Activated naive CD4-positive, alpha-beta T cell treated with anti-CD3 and anti-CD28 coated beads, Interleukin-2, amount 50 U/mL, for 72 hours (primary cell): ENCODE results near the gene KANK2. TPM values are rescaled to one million over a fixed set of nuclear protein-coding genes. Genes with fewer than 3 reads are reported as not detected.

Experiments
- ATAC-seq, 2 donors: fragments of 150-1000 bp; cut with Tn5 transposase; 2 replicates each; pipeline ENCODE4 v1.10.0; 2021; ENCODE audit warnings: mild to moderate bottlenecking in 2 of 2, moderate library complexity in 2 of 2
- DNase-seq, 2 donors: peaks; one replicate each; pipeline ENCODE4 v3.0.0; 2021 to 2022; ENCODE audit warnings: low spot score in 2 of 2
- H3K27ac Mint-ChIP-seq, 2 donors: one replicate each; pipeline ENCODE4 v1.8.0; 2022; ENCODE audit warnings: mild to moderate bottlenecking in 2 of 2, mixed read lengths in 2 of 2
- H3K36me3 Mint-ChIP-seq, 2 donors: one replicate each; pipeline ENCODE4 v1.8.0; 2022; ENCODE audit warnings: mixed read lengths in 2 of 2
- H3K9me3 Mint-ChIP-seq, 2 donors: one replicate each; pipeline ENCODE4 v1.8.0; 2022; ENCODE audit warnings: mixed read lengths in 2 of 2
- total RNA-seq, 2 donors: library from RNA; stranded (reverse); gene quantifications; one replicate each; pipeline ENCODE4 v1.2.3, GENCODE V29; 2022

The KANK2 gene
- total RNA-seq, 2 donors from 2014 or later = 1.6 to 5.5 TPM

- peak overlapping the region in 1 of 2 donors; percentile 55 for H3K27ac Mint-ChIP-seq
- ATAC-seq = no peak
- no peaks in the 10 kb centered on the region for H3K9me3 Mint-ChIP-seq
- H3K36me3 Mint-ChIP-seq = no peaks in the 10 kb centered on the region
- no peak for DNase-seq
Measured at GRCh38 chr19:11230621-11231386, 33.5 kb upstream of the KANK2 start.

GRCh38 chr19:11227195-11227886 is 30.0 kb upstream of the KANK2 start:
- ATAC-seq (peak in 1 of 2 donors; percentile 48), DNase-seq (peak in 1 of 2 donors; percentile 19)
- no peak overlapping the region for H3K27ac Mint-ChIP-seq
- H3K36me3 Mint-ChIP-seq = no peaks in the 10 kb centered on the region
- H3K9me3 Mint-ChIP-seq = no peaks in the 10 kb centered on the region

GRCh38 chr19:11226716-11227166 is 29.4 kb upstream of the KANK2 start:
- DNase-seq (no peak), ATAC-seq (no peak)
- H3K27ac Mint-ChIP-seq = no peak overlapping the region
- peaks cover 0 to under 1% of the 10 kb centered on the region in 2 donors for H3K9me3 Mint-ChIP-seq
- H3K36me3 Mint-ChIP-seq = peaks cover 0 to 5% of the 10 kb centered on the region in 2 donors

- Mint-ChIP-seq H3K36me3 (peaks cover 0 to 14% of the 10 kb centered on the region in 2 donors), H3K27ac (no peak overlapping the region), H3K9me3 (peaks cover 0 to 10% of the 10 kb centered on the region in 2 donors)
- no peak for DNase-seq
- no peak for ATAC-seq
Measured at GRCh38 chr19:11225815-11226214, 28.5 kb upstream of the KANK2 start.

GRCh38 chr19:11225172-11225571 is 27.8 kb upstream of the KANK2 start:
- Mint-ChIP-seq H3K36me3 (peaks cover 6 to 21% of the 10 kb centered on the region in 2 donors), H3K9me3 (peaks cover 5 to 14% of the 10 kb centered on the region in 2 donors), H3K27ac (no peak overlapping the region)
- DNase-seq (no peak), ATAC-seq (no peak)

GRCh38 chr19:11224429-11224828 is 27.1 kb upstream of the KANK2 start:
- no peak for ATAC-seq
- Mint-ChIP-seq H3K9me3 (peaks cover 5 to 14% of the 10 kb centered on the region in 2 donors), H3K36me3 (peaks cover 8 to 22% of the 10 kb centered on the region in 2 donors), H3K27ac (no peak overlapping the region)
- DNase-seq = no peak

- no peak overlapping the region for H3K27ac Mint-ChIP-seq
- H3K9me3 Mint-ChIP-seq = peaks cover 5 to 14% of the 10 kb centered on the region in 2 donors
- H3K36me3 Mint-ChIP-seq = peaks cover 8 to 22% of the 10 kb centered on the region in 2 donors
- DNase-seq (no peak), ATAC-seq (no peak)
Measured at GRCh38 chr19:11223200-11223599, 25.9 kb upstream of the KANK2 start.

- peaks cover 8 to 22% of the 10 kb centered on the region in 2 donors for H3K36me3 Mint-ChIP-seq
- no peak for ATAC-seq
- H3K9me3 Mint-ChIP-seq = peaks cover 5 to 14% of the 10 kb centered on the region in 2 donors
- no peak for DNase-seq
- H3K27ac Mint-ChIP-seq = no peak overlapping the region
Measured at GRCh38 chr19:11221082-11221598, 23.8 kb upstream of the KANK2 start.

GRCh38 chr19:11214387-11214786 is 17.0 kb upstream of the KANK2 start:
- H3K36me3 Mint-ChIP-seq = peaks cover 0 to 8% of the 10 kb centered on the region in 2 donors
- ATAC-seq = no peak
- DNase-seq = no peak
- H3K27ac Mint-ChIP-seq = no peak overlapping the region
- peaks cover 10 to 15% of the 10 kb centered on the region in 2 donors for H3K9me3 Mint-ChIP-seq

- no peak for DNase-seq
- no peak for ATAC-seq
- Mint-ChIP-seq H3K36me3 (peaks cover 0 to 8% of the 10 kb centered on the region in 2 donors), H3K9me3 (peaks cover 10 to 15% of the 10 kb centered on the region in 2 donors), H3K27ac (peak overlapping the region; percentile 20 to 75)
Measured at GRCh38 chr19:11210656-11210928, 13.2 kb upstream of the KANK2 start.

GRCh38 chr19:11209839-11210655 is 12.7 kb upstream of the KANK2 start:
- DNase-seq = no peak
- Mint-ChIP-seq H3K36me3 (peaks cover 0 to 8% of the 10 kb centered on the region in 2 donors), H3K9me3 (peaks cover 10 to 15% of the 10 kb centered on the region in 2 donors), H3K27ac (peak overlapping the region; percentile 73 to 75)
- no peak for ATAC-seq

- Mint-ChIP-seq H3K27ac (peak overlapping the region; percentile 59 to 75), H3K36me3 (peaks cover 0 to 8% of the 10 kb centered on the region in 2 donors), H3K9me3 (peaks cover 10 to 15% of the 10 kb centered on the region in 2 donors)
- DNase-seq (no peak), ATAC-seq (peak; percentile 41 to 62)
Measured at GRCh38 chr19:11208561-11209471, 11.5 kb upstream of the KANK2 start.

GRCh38 chr19:11205939-11206570 is 8.7 kb upstream of the KANK2 start:
- Mint-ChIP-seq H3K36me3 (peaks cover 0 to 8% of the 10 kb centered on the region in 2 donors), H3K27ac (no peak overlapping the region), H3K9me3 (peaks cover 10 to 12% of the 10 kb centered on the region in 2 donors)
- no peak for ATAC-seq
- DNase-seq = no peak

GRCh38 chr19:11204943-11205349 is 7.6 kb upstream of the KANK2 start:
- no peak for ATAC-seq
- Mint-ChIP-seq H3K27ac (no peak overlapping the region), H3K36me3 (no peaks in the 10 kb centered on the region), H3K9me3 (peaks cover under 1% of the 10 kb centered on the region in 2 donors)
- DNase-seq = no peak

GRCh38 chr19:11204076-11204602 is 6.8 kb upstream of the KANK2 start:
- no peak for DNase-seq
- Mint-ChIP-seq H3K36me3 (no peaks in the 10 kb centered on the region), H3K27ac (no peak overlapping the region), H3K9me3 (no peaks in the 10 kb centered on the region)
- no peak for ATAC-seq
